ENCODE results near the gene ACTRT2.

Gene ACTRT2

GRCh38 chr1:3003039-3003940 lies 18.0 kb upstream of the ACTRT2 start:
- no peak for DNase-seq (ENCODE audit: low spot score)

DNA sequence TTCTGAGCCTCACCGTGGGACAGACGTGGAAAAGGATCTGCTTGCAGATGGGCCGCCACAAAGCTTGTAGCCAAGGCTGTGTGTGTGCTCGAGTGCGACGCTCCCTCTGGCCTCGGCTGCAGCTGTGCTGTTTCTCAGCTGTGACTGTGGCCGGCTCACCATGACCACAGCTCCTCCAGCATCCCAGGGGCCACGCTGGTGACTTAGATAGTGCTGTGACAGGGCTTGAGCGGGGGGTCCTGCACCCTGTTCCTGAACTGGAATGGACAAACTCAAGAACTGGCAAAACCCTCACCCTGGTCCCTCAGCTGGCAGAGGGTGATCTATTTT lies 17.4 kb upstream of the ACTRT2 start:
- no peak for DNase-seq (ENCODE audit: low spot score)

DNA sequence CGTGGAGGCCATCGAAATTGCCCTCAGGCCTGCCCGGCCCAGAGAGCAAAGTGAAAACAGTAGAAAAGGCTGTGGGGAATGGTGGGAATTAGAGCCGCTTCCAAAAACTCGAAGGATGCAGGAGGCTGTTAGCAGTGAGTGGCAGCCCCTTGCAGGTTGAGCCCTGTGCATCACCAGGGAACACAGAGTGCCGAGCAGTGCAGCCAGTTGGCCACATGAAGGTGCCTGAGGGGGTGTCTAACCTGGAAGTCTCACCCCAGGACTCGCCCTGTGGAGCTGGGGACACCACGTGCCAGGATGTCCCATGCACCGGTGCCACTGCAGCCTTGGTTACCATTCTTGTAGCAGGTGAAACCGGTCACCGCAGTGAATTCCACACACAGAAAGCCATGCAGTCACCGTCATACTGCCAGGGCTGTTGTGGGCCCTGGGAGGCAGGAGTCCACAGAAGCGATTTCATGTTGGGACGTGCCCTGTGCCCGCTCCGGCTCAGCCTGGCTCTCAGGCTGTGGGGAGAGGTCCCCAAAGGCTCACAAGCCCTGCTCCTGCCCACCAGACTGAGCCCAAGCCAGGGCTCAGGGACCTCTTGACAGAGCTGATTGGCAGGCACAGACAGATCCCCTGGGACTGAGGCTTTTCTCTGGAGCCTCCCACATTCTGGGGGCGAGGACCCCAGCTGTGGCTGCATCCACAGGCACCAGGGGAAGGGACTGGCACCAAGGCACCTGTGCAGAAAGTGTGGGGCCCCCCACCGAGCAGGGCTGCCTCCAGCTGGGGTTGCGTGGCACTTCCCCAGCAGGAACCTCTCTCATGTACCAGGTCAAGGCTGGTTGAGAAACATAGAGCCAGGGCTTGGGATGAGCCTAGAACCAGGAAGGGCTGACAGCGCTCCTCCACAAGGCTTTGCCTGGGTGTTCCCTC lies 16.7 kb upstream of the ACTRT2 start:
- no peak for DNase-seq (ENCODE audit: low spot score)

DNA sequence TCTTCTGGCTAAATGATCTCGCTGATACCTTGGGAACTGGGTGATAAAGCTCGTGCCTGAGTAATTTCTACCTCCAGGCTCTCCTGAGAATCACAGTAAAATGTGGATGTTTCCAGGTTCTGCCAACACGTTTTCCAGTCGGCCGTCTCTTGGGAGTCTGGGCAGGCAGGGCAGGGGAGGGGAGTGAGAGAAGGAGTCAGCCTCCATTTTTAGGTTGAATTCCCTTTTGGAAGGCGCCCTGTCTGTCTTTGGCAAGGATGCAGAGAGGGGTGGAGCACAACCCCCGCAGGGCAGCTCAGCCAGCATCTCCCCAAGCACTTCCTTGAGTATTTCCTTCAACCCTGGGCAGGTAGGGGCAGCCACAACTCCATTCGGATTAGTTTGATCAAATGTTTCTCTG lies 15.5 kb upstream of the ACTRT2 start:
- no peak for DNase-seq (ENCODE audit: low spot score)

DNA sequence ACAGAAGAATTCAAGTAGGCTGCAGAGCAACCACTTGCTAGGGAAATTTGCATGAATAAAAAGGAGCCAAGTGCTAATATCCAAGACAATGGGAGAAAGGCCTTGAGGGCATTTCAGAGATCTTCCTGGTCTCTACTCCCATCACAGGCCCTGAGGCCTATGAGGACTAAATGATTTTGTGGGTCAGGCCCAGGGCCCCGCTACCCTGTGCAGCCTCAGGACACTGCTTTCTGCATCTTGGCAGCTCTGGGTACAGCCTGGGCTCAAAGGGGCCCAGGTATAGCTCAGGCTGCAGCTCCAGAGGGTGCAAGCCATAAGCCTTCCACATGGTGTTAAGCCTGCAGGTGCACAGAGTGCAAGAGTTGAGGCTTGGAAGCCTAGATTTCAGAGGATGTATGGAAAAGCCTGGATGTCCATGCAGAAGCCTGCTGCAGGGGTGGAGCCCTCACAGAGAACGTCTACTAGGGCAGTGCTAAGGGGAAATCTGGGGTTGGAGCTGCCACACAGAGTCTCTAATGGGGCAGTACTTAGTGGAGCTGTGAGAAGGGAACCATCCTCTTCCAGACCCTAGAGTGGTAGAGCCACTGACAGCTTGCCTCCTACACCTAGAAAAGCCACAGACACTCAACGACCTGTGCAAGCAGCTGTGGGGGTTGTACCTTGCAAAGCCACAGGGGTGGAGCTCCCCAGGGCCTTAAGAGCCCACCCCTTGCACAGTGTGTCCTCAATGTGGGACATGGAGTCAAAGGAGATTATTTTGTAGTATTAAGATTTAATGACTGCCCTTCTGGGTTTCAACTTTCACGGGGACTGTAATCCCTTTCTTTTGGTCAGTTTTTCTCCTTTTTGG lies 13.7 kb upstream of the ACTRT2 start:
- no peak for DNase-seq (ENCODE audit: low spot score)

DNA sequence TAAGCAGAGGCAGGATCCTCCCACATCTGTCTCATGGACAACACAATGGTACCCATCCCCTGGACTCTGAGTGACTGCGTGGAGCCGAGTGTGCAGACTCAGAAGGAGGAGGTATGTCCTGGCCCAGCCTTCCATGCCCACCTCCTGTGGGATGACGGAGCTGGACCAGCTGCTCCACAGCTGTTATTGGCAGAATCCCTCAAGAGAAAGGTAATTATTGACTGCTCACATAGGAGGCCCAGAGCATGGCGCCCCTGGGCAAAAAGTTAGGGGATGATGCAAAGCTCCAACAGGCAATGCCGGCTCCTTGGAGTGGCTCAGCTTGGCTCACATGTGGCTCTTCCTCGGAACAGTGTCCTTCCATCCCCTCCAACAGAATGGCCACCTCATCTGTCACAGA lies 12.2 kb upstream of the ACTRT2 start:
- no peak for DNase-seq (ENCODE audit: low spot score)

DNA sequence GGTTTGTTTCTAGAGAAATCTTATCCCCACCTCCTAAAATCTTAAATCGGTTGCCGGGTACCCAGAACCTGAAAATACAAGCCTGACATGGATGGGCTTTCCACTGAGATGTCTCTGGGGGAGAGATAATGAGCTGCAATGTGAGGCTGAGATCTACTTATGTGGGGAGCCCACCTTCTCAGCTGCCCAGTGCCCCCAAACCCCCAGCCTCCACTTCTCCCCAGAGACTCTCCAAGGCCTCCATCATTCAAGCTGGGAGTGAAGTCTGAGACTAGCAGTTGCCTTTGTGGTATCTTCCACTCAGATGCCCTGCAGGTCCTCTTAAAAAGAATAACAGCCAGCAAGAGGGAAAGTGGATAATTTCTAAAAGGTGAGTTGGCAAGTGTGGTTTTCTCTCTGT lies 11.7 kb upstream of the ACTRT2 start:
- DNase-seq (ENCODE audit: low spot score): no peak

DNA sequence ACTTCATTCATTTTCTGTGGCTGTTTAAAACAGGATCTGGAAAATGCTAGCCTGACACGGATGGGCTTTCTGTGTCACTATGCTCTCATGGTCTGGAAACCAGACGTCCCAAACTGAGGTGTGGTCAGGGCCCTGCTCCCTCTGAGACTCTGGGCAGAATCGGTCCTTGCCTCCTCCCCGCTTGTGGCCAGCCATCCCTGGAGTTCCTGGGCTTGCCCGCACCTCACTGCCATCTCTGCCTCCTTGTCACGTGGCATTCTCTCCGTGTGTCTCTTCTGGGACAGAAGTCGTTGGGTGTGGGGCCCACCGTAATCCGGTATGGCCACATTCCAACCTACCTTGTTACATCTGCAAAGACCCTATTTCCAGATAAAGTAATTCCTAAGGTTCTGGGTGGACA lies 10.1 kb upstream of the ACTRT2 start:
- no peak for DNase-seq (ENCODE audit: low spot score)

GRCh38 chr1:3011631-3012455 lies 9.4 kb upstream of the ACTRT2 start:
- no peak for DNase-seq (ENCODE audit: low spot score)

DNA sequence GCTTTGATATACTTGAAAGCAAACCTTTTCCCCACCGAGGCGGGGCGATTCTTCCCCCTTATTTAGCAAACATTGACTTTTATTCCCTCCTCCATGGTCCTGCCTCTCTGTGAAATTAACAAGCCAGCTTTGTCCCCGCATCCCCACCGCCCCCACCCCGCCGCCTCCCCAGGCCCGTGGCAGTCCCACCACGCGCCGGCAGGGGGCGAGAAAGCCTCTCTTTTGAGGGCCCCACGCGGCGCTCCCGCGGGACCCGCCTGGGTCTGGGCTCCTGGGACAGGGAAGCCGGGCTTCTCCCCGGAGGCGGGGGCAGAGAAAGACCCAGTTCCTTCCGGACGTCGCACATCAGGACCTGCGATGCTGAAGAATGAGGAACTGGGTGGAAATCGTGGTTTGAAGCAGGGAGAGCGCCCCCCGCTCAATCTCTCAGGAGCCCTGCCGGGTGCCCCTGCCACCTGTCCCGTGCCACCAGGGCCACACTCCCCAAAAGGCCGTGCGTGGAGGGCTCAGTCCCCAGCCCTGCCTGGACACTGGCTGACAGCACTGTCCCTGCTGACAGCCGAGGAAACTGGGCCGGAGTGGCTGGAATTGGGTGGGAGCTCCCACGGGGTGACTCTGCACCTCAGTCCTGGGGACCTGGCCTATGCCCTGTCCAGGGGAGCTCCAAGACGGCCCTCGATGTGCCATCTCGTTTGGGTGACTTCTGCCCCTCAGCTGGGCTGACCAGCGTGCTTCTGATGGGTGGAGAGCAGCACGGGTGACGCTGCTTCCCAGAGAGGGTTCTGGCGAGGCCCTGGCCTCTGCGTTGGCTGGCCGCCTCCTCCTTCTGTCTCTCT lies 8.6 kb upstream of the ACTRT2 start:
- peak; percentile 32 for DNase-seq (ENCODE audit: low spot score)

- no peak for DNase-seq (ENCODE audit: low spot score)
Measured at GRCh38 chr1:3013371-3014049, 7.8 kb upstream of the ACTRT2 start.

DNA sequence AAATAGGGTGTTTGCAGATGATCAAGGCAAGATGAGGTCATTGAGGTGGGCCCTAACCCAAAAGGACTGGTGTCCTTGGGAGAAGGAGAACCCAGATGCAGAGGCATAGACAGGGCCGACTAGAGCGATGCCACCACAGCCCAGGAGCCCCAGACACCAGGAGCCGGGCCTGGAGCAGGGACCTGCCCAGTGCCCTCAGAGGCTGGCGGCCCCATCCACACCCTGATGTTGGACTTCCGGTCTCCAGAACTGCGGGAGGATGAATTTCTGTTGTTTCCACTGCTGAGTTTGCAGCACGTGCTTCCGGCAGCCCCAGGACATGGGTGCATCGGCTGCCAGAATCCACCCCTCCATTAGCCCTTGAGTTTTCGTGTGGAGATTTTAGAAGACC lies 7.2 kb upstream of the ACTRT2 start:
- no peak for DNase-seq (ENCODE audit: low spot score)

DNA sequence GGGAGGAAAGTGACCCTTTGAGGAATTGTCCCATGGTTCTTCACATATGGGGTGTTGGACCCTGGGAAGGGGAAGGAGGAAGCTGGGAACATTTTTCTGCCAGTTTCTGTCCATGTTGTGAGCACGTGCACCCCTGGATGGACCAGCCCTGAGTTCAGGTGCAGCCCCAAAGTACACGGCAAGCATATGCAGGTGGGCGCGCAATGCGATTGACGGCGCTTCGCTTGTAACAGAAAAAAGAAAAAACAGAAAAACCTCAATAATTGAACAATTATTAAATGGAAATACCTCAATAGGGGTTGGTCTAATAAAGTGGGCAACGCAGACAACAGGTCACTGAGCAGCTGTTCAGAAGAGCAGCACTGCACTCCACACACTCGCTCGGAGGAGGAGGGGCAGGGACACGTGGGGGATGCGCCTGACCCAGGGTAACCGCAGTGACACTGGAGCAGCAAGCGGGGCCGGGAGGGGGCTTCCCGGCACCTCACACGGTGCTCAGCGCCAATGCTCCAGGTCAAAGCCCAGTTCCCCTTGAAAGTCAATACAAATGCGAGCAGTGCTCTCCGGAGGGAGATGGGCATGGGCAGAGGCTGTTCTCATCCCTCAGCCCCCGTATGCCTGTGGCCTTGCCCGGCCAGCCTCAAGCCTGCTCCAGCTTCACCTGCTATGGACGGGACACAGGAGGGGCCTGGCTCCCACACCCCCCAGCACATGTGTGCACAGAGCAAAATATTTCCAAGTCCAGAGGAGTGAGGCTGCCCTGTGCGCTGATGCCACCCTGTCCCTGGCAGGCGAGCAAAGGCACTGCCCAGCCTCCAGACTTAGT lies 6.6 kb upstream of the ACTRT2 start:
- no peak for DNase-seq (ENCODE audit: low spot score)

GRCh38 chr1:3015269-3015635 lies 6.0 kb upstream of the ACTRT2 start:
- no peak for DNase-seq (ENCODE audit: low spot score)

GRCh38 chr1:3015744-3016143 lies 5.5 kb upstream of the ACTRT2 start:
- no peak for DNase-seq (ENCODE audit: low spot score)

- DNase-seq (ENCODE audit: low spot score): no peak
Measured at GRCh38 chr1:3016641-3017439, 4.4 kb upstream of the ACTRT2 start.

DNA sequence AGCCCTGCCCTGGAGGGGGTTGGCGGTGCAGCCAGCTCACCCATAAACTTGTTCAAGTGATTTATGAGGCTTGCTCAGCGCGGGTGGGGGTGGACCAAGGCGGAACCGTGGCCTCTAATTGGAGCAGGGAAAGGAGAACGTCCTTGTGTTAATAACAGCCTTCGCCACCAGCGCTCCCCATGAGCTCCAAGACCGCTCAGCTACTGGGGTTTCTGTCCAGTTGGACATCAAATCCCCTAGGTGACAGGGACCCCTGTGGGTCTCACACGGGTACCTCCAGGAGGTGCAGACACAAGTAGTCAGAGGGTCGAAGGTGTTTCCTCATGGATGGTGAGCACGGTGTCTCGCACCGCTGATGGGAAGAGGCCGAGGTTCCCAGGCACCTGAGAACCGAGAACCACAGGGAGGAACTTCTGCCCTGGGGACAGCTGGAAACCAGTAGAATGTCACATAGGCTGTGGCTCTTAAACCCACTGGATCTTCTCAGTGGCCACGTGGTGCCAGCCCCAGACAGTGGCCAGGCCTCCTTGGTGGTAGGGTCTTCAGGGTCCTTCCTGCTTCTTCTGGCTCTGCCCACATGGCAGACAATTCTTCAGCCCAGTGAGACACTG lies 3.7 kb upstream of the ACTRT2 start:
- DNase-seq (ENCODE audit: low spot score): no peak

GRCh38 chr1:3018051-3018471 lies 3.2 kb upstream of the ACTRT2 start:
- DNase-seq (ENCODE audit: low spot score): no peak
